CD4-positive, alpha-beta T cell treated with Interleukin-15 for 1 hour (primary cell): ENCODE measurements around the gene SAMD4A.

Experiments
- DNase-seq: peaks from one replicate; pipeline ENCODE4 v3.0.0-alpha.2; 2020

SAMD4A gene

DNA sequence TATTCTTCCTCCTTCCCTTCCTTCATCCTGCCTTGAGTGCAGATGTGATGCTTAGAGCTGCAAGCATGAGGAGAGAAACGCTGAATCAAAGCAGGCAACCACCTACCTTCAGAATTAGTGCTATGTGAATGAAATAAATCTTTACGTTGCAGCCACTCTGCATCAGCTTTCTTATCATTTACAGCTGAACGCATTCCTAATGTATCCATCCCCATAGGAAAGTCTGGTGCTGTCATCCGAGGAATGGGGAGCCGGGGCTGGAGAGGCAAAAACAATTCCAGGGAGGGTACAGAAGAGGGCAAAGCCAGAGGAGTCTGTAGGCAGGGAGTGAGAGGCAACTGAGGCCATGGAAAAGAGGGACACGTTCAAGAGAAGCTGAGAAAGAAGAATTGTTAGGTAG, 245.7 kb downstream of the SAMD4A start:
- DNase-seq: no peak

DNA sequence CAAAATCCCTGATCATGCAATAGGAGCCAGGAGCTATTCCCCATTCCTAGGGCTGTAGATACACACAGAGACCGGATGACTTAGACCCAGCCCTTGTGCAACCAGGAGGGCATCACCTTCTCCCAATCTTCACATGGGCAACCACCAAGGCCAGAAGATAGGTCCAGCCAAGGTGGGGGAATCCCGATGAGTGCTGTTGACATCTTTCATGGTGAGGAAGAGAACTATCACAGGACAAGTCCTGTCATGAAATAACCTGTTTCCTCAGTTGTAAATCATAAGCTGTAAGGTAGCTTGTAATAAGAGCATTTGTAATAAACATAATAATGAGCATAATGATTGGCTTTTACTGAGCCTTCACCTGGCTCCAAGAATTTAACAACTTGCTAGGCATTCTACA, 246.2 kb downstream of the SAMD4A start:
- no peak for DNase-seq

GRCh38 chr14:54814076-54814475, 247.1 kb downstream of the SAMD4A start:
- DNase-seq: no peak

GRCh38 chr14:54815016-54815415, 248.1 kb downstream of the SAMD4A start:
- no peak for DNase-seq

GRCh38 chr14:54815515-54815914, 248.6 kb downstream of the SAMD4A start:
- no peak for DNase-seq

DNA sequence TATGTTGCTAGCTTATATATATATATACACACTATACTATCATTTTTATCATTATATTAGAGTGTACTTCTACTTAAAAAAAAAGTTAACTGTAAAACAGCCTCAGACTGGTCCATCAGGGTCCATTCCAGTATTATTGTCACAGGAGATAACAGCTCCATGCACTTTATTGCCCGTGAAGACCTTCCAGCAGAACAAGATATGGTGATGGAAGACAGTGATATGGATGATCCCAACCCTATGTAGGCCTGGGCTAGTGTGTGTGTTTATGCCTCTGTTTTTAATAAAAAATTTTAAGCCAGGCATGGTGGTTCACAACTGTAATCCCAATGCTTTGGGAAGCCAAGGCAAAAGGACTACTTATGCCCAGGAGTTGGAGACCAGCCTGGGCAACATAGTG, 249.5 kb downstream of the SAMD4A start:
- DNase-seq: no peak

- no peak for DNase-seq
Observed at GRCh38 chr14:54817506-54817905, 250.6 kb downstream of the SAMD4A start.

- DNase-seq: no peak
Observed at GRCh38 chr14:54818201-54819133, 251.5 kb downstream of the SAMD4A start.

DNA sequence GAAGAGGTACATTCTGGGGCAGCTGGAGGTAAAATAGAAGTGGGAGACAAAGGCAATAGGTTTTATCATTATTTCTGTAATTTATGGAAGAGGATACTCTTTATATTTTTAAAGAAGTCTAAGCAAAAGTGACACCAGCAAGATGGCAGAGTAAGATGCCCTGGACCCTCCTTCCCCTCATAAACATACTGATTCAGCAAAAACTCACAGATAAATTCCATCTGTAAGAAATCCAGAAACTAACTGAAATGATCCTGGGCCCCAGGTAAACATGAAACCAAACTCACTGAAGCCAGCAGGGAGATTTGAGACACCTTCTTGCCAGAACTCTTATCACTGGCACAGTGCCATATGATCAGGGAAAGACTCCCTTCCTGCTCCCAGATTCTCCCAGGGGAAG, 255.8 kb downstream of the SAMD4A start:
- no peak for DNase-seq

- DNase-seq: no peak
Observed at GRCh38 chr14:54823757-54824549, 257.0 kb downstream of the SAMD4A start.

DNA sequence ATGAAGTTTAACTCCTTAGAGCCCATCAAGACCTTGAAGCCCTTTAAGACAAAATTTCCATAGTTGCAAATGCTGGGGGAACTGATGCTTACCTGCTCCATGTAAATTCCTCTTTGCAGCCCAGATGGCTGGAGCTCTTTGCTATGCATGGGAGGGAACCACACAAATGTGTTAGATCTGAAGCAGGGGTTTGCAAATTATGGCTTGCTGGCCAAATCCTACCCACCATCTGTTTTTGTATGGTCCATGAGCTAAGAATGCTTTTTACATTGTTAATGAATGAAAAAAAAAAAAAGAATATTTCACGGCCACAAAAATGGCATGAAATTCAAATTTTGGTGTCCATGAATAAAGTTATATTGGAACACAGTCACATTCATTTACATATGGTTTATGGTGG, 261.1 kb downstream of the SAMD4A start:
- DNase-seq: no peak

GRCh38 chr14:54829486-54830224, 262.7 kb downstream of the SAMD4A start:
- DNase-seq: no peak

DNA sequence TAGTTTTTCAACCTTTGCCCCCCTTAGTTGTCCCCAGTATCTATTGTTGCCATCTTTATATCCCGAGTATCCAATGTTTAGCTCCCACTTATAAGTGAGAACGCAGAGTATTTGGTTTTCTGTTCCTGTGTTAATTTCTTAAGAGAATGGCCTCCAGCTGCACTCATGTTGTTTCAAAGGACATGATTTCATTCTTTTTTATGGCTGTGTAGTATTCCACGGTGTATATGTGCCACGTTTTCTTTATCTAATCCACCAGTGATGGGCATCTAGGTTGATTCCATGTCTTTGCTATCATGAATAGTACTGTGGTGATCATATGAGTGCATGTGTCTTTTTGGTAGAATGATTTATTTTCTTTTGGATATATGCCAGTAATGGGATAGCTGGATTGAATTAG, 263.7 kb downstream of the SAMD4A start:
- no peak for DNase-seq

- no peak for DNase-seq
Observed at GRCh38 chr14:54834081-54834480, 267.2 kb downstream of the SAMD4A start.

GRCh38 chr14:54834727-54835126, 267.8 kb downstream of the SAMD4A start:
- DNase-seq: no peak

DNA sequence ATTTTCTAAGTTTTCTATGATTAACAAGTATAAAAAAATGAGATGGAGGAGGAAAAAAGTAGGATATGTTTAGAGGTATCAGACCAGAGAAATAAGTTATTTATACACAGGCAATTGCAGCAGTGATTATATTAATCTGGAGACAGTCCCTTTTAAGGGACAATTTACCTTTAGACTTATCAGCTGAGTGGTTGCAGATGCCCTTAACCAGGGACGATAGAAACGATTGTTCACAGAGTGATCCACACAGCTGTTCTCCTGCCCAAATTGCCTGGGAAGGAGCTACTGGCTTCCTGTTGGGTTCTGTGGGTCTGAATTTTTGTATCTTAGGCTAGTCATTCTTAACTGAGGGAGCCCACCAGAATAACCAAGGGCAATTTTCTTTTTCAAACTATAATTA, 269.3 kb downstream of the SAMD4A start:
- DNase-seq: no peak

GRCh38 chr14:54837508-54838149, 270.7 kb downstream of the SAMD4A start:
- DNase-seq: no peak

GRCh38 chr14:54838931-54839512, 272.1 kb downstream of the SAMD4A start:
- DNase-seq: no peak

GRCh38 chr14:54839701-54840119, 272.8 kb downstream of the SAMD4A start:
- DNase-seq: no peak

GRCh38 chr14:54840336-54840735, 273.4 kb downstream of the SAMD4A start:
- DNase-seq: no peak

- no peak for DNase-seq
Observed at GRCh38 chr14:54840798-54841197, 273.9 kb downstream of the SAMD4A start.
